Colonic mucosa (tissue), 4 donors: ENCODE measurements around the gene KCTD5. TPM values are rescaled to one million over a fixed set of nuclear protein-coding genes. Genes with fewer than 3 reads are reported as not detected.

ENCODE experiments used
- DNase-seq: peaks from one replicate; pipeline ENCODE4 v3.0.0-alpha.2; 2020
- H3K27ac ChIP-seq: fragments of 200-600 bp; one replicate; pipeline ENCODE4 v1.8.0; 2021
- H3K27me3 ChIP-seq: fragments of 200-600 bp; one replicate; pipeline ENCODE4 v1.8.0; 2021
- H3K36me3 ChIP-seq: fragments of 200-600 bp; one replicate; pipeline ENCODE4 v1.8.0; 2021
- H3K4me1 ChIP-seq: fragments of 200-600 bp; one replicate; pipeline ENCODE4 v1.8.0; 2021; ENCODE audit warnings: mild to moderate bottlenecking
- H3K4me3 ChIP-seq: fragments of 200-600 bp; one replicate; pipeline ENCODE4 v1.8.0; 2021
- H3K9ac ChIP-seq, 2 donors: one replicate each; pipeline ENCODE4 v1.7.0; 2013; ENCODE audit warnings: control low read depth in 2 of 2, low read depth in 2 of 2, low read length in 2 of 2
- H3K9me3 ChIP-seq: fragments of 200-600 bp; one replicate; pipeline ENCODE4 v1.8.0; 2021
- CTCF ChIP-seq: fragments of 200-600 bp; IDR thresholded peaks from one replicate; pipeline ENCODE4 v1.8.0; 2022; ENCODE audit warnings: antibody characterized with exemption, mild to moderate bottlenecking
- intact Hi-C: fragments of 100-400 bp; cut with DNase I; formaldehyde crosslinking; loops from one replicate; pipeline ENCODE4 v1.14.1; 2022
- total RNA-seq, 2 donors: library from RNA; stranded (reverse); fragmentation: NEBNext Ultra II Directional in 1 of 2; extraction: Animal tissue kit (Norgen Biotek cat#: 25700) in 1 of 2; gene quantifications; one replicate each; pipeline ENCODE4 v1.2.1, GENCODE V29; 2021
- donor health status: healthy.
- donor health status: DM: no; HTN: no; CAD: no.
- donor health status: DM: no; HTN: no; CAD: no.

The KCTD5 gene
- total RNA-seq, 2 donors from 2014 or later: 45.2 to 88.3 TPM

- Histone ChIP-seq H3K9me3 (no peaks in the 10 kb centered on the region), H3K4me3 (no peak overlapping the region), H3K4me1 (no peaks in the 10 kb centered on the region), H3K36me3 (peaks cover 8% of the 10 kb centered on the region), H3K27me3 (no peaks in the 10 kb centered on the region), H3K27ac (no peak overlapping the region), H3K9ac (no peak overlapping the region)
- no peak for TF ChIP-seq CTCF
- intact Hi-C loops: no loop called here
- DNase-seq: no peak
Observed at GRCh38 chr16:2708955-2709587, 26.7 kb downstream of the KCTD5 start.

GRCh38 chr16:2709588-2709984 lies 27.3 kb downstream of the KCTD5 start:
- DNase-seq: no peak
- no peaks in the 10 kb centered on the region for H3K4me1 ChIP-seq
- H3K4me3 ChIP-seq: no peak overlapping the region
- H3K27me3 ChIP-seq: no peaks in the 10 kb centered on the region
- H3K9me3 ChIP-seq: no peaks in the 10 kb centered on the region
- H3K36me3 ChIP-seq: peaks cover 8% of the 10 kb centered on the region
- intact Hi-C loops: no loop called here
- TF ChIP-seq CTCF: no peak
- H3K9ac ChIP-seq: no peak overlapping the region
- H3K27ac ChIP-seq: no peak overlapping the region

- Histone ChIP-seq H3K9ac (no peak overlapping the region), H3K36me3 (peaks cover 8% of the 10 kb centered on the region), H3K4me3 (no peak overlapping the region), H3K4me1 (no peaks in the 10 kb centered on the region), H3K27ac (no peak overlapping the region), H3K9me3 (no peaks in the 10 kb centered on the region), H3K27me3 (no peaks in the 10 kb centered on the region)
- TF ChIP-seq CTCF: no peak
- intact Hi-C loops: no loop called here
- DNase-seq: no peak
Observed at GRCh38 chr16:2710021-2710710, 27.8 kb downstream of the KCTD5 start.

- Histone ChIP-seq H3K9ac (no peak overlapping the region), H3K27ac (no peak overlapping the region), H3K4me3 (no peak overlapping the region), H3K27me3 (peaks cover 4% of the 10 kb centered on the region), H3K4me1 (no peaks in the 10 kb centered on the region), H3K36me3 (peaks cover 8% of the 10 kb centered on the region), H3K9me3 (no peaks in the 10 kb centered on the region)
- intact Hi-C loops: no loop called here
- TF ChIP-seq CTCF: no peak
- no peak for DNase-seq
Observed at GRCh38 chr16:2710711-2711231, 28.4 kb downstream of the KCTD5 start.

- H3K36me3 ChIP-seq: peaks cover 8% of the 10 kb centered on the region
- no peak overlapping the region for H3K9ac ChIP-seq
- intact Hi-C loops: no loop called here
- DNase-seq: no peak
- H3K4me1 ChIP-seq: no peaks in the 10 kb centered on the region
- no peaks in the 10 kb centered on the region for H3K9me3 ChIP-seq
- peaks cover 4% of the 10 kb centered on the region for H3K27me3 ChIP-seq
- no peak for TF ChIP-seq CTCF
- H3K27ac ChIP-seq: no peak overlapping the region
- no peak overlapping the region for H3K4me3 ChIP-seq
Observed at GRCh38 chr16:2711370-2712062, 29.2 kb downstream of the KCTD5 start.
